Prostate gland (tissue), 2 donors: Measurements from ENCODE around the gene UGT2A3. TPM values are rescaled to one million over a fixed set of nuclear protein-coding genes. Genes with fewer than 3 reads are reported as not detected.

ENCODE experiments used
- DNase-seq: peaks from one replicate; pipeline ENCODE4 v3.0.0-alpha.2; 2019; ENCODE audit warnings: low spot score
- H3K27ac ChIP-seq, 2 donors: fragments of 200-600 bp; sonication (generic); 2 replicates each; pipeline ENCODE4 v1.5.1; 2017 to 2019
- H3K27me3 ChIP-seq: fragments of 200-600 bp; sonication (generic); replicated peaks from 2 replicates; pipeline ENCODE4 v1.5.1; 2019; ENCODE audit not compliant: insufficient read depth
- H3K36me3 ChIP-seq, 2 donors: fragments of 200-600 bp; sonication (generic); 1 replicate in 1 of 2; 2 replicates in 1 of 2; pipeline versions ENCODE4 v1.5.1 to v1.8.1; 2017 to 2019
- H3K4me1 ChIP-seq: fragments of 200-600 bp; sonication (generic); replicated peaks from 2 replicates; pipeline ENCODE4 v1.5.1; 2019
- H3K4me3 ChIP-seq, 2 donors: fragments of 200-600 bp; sonication (generic); 2 replicates each; pipeline ENCODE4 v1.5.1; 2017 to 2019
- H3K9me3 ChIP-seq: fragments of 200-600 bp; sonication (generic); 2 replicates; pipeline ENCODE4 v1.5.1; 2017
- CTCF ChIP-seq, 4 experiments: fragments of 200-600 bp in 2 of 4; fragments of 450-650 bp in 2 of 4; sonication (generic) in 2 of 4; IDR thresholded peaks; 1 replicate in 3 of 4; 2 replicates in 1 of 4; pipeline ENCODE4 v1.5.1; 2016 to 2019; ENCODE audit warnings: antibody characterized with exemption in 4 of 4, mild to moderate bottlenecking in 2 of 4, moderate library complexity in 2 of 4
- POLR2A ChIP-seq: fragments of 450-650 bp; IDR thresholded peaks from one replicate; pipeline ENCODE4 v1.6.1; 2016; ENCODE audit warnings: antibody characterized with exemption, mild to moderate bottlenecking
- POLR2AphosphoS5 ChIP-seq: sonication (generic); formaldehyde crosslinking; IDR thresholded peaks from one replicate; pipeline ENCODE4 v1.6.1; 2017; ENCODE audit warnings: antibody characterized with exemption
- WGBS: methylation state at CpG from one replicate; pipeline ENCODE4 v1.1.5; 2018; 5-methylcytosine and 5-hydroxymethylcytosine counted together
- intact Hi-C: fragments of 100-400 bp; cut with DNase I; formaldehyde crosslinking; loops from one replicate; pipeline ENCODE4 v1.14.2; 2022
- total RNA-seq, 2 donors: library from RNA; depleted of rRNA; stranded (reverse); fragments of >200 nt; gene quantifications; one replicate each; pipeline ENCODE4 v1.1.0, GENCODE V29; 2016

Gene UGT2A3
- total RNA-seq, 2 donors from 2014 or later = not detected

DNA sequence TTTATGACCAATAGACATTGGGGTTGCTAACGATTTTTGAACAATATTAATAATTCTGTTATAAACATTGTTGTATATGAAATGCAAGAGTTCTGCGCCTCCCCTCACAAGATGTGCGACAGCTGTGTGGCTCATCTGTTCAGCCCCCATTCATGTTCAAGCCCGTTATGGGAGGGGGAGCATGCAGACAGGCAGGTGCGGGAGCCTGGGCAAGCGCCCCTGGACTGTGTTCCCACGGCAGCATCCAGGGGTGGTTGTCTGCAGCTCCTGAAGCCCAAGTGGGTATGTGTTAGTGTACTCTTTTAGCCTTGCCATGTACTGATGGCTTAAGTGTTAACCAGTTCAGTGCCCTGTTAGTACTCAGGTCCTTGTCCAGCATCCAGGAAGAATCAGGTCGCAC lies 34.6 kb downstream of the UGT2A3 start:
- Histone ChIP-seq H3K27me3 (no peaks in the 10 kb centered on the region), H3K36me3 (no peaks in the 10 kb centered on the region), H3K9me3 (no peaks in the 10 kb centered on the region), H3K4me1 (no peaks in the 10 kb centered on the region), H3K4me3 (no peak overlapping the region), H3K27ac (no peak overlapping the region)
- intact Hi-C loops = no loop called here
- TF ChIP-seq POLR2A (no peak), CTCF (IDR thresholded peaks at IDR 0.05) (no peak), POLR2AphosphoS5 (no peak)
- WGBS = 97% methylated on average over 8 of the region's 8 CpGs
- DNase-seq = no peak

GRCh38 chr4:68912807-68913206 lies 38.8 kb downstream of the UGT2A3 start:
- TF ChIP-seq CTCF (IDR thresholded peaks at IDR 0.05) (no peak), POLR2A (no peak)
- WGBS = 72% methylated on average over 3 of the region's 3 CpGs

DNA sequence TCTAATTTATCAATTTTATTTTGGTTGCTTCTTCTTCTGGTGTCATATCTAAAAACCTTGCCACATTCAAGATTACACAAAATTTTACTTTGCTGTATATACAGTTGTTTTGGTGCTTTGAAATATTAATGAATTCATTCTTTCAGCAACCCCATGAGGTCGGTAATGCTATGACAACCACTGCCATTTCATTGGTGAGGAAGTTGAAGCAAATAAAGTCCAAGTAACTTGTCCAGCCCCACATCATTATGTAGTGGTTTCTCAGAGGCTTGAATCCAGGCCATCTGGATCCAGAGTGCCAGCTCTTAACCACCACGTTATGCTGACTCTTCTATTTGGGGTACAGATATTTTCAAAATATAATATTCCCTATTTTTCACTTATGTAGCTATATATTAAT lies 42.2 kb downstream of the UGT2A3 start:
- 80% methylated on average over 2 of the region's 2 CpGs for WGBS
- no peak for TF ChIP-seq CTCF (IDR thresholded peaks at IDR 0.05)
- no peak for TF ChIP-seq POLR2A
- TF ChIP-seq POLR2AphosphoS5 = no peak
- H3K9me3 ChIP-seq = no peaks in the 10 kb centered on the region
- no peaks in the 10 kb centered on the region for H3K27me3 ChIP-seq
- no peak for DNase-seq
- H3K4me1 ChIP-seq = peaks cover 2% of the 10 kb centered on the region
- H3K4me3 ChIP-seq = no peak overlapping the region
- intact Hi-C loops = no loop called here
- no peak overlapping the region for H3K27ac ChIP-seq
- H3K36me3 ChIP-seq = no peaks in the 10 kb centered on the region

More at GRCh38 chr4:68912807-68913206, 38.8 kb downstream of the UGT2A3 start:
- no peak overlapping the region for H3K27ac ChIP-seq
- no peak overlapping the region for H3K4me3 ChIP-seq
- no peaks in the 10 kb centered on the region for H3K9me3 ChIP-seq
- intact Hi-C loops = no loop called here
- H3K27me3 ChIP-seq = no peaks in the 10 kb centered on the region
- DNase-seq = no peak
- H3K4me1 ChIP-seq = no peaks in the 10 kb centered on the region
- no peaks in the 10 kb centered on the region for H3K36me3 ChIP-seq

DNA sequence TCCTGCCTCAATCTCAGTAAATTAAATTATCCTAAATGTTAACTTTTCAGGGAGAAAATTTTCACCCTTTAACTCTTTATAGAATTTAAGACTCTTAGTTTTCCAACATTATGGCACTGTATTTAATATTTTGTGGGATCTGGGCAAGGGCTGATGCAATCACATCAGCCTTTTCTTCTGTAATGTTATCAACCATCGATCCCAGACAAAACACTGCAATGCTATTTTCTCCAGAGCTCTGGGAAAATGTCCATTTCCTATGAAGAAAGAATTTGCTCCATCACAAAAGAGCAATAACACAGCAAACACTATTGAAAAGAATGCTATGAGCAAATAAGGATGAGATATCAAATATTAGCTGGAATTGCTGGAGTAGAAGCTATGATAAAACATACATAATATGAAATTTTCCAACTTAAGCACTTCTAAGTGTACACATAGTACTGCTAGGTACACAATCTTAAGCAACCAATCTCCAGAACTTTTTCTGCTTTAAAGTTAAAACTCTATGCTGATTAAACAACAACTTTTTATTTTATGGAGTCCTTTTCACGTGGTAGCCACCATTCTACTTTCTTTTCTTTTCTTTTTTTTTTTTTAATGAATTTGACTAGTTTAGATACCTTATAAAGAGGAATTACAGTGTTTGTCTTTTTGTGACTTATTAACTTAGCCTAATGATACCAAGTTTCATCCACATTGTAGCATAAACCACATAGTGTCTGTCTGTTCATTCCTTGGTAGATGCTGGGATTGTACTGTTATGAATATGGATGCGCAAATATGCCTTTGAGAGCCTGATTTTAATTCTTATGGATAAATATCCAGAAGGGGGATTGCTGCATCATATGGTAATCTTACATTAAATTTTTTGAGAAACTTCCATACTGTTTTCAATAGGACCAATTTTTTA lies 43.6 kb downstream of the UGT2A3 start:
- Histone ChIP-seq H3K36me3 (no peaks in the 10 kb centered on the region), H3K27me3 (no peaks in the 10 kb centered on the region), H3K4me3 (no peak overlapping the region), H3K4me1 (peaks cover 8% of the 10 kb centered on the region), H3K27ac (no peak overlapping the region), H3K9me3 (no peaks in the 10 kb centered on the region)
- WGBS = 52% methylated on average over 3 of the region's 3 CpGs
- TF ChIP-seq CTCF (IDR thresholded peaks at IDR 0.05) (no peak), POLR2AphosphoS5 (no peak), POLR2A (no peak)
- intact Hi-C loops = no loop called here
- DNase-seq = no peak

- TF ChIP-seq POLR2AphosphoS5 (no peak), POLR2A (no peak), CTCF (IDR thresholded peaks at IDR 0.05) (no peak)
- Histone ChIP-seq H3K4me3 (no peak overlapping the region), H3K27me3 (no peaks in the 10 kb centered on the region), H3K36me3 (no peaks in the 10 kb centered on the region), H3K9me3 (no peaks in the 10 kb centered on the region), H3K4me1 (peaks cover 8% of the 10 kb centered on the region), H3K27ac (peak overlapping the region; percentile 76 to 79)
- intact Hi-C loops = no loop called here
- DNase-seq = no peak
- 71% methylated on average over 3 of the region's 3 CpGs for WGBS
Observed at GRCh38 chr4:68907245-68907644, 44.4 kb downstream of the UGT2A3 start.
